Measurements from ENCODE around the gene VWA5B1. TPM values are rescaled to one million over a fixed set of nuclear protein-coding genes. Genes with fewer than 3 reads are reported as not detected.

The VWA5B1 gene
- total and polyA plus RNA-seq, 2 of the 8 experiments (the other 6 are each of a cell fraction or from before 2014, with no cell fraction given) = 0.54 to 2.3 TPM

DNA sequence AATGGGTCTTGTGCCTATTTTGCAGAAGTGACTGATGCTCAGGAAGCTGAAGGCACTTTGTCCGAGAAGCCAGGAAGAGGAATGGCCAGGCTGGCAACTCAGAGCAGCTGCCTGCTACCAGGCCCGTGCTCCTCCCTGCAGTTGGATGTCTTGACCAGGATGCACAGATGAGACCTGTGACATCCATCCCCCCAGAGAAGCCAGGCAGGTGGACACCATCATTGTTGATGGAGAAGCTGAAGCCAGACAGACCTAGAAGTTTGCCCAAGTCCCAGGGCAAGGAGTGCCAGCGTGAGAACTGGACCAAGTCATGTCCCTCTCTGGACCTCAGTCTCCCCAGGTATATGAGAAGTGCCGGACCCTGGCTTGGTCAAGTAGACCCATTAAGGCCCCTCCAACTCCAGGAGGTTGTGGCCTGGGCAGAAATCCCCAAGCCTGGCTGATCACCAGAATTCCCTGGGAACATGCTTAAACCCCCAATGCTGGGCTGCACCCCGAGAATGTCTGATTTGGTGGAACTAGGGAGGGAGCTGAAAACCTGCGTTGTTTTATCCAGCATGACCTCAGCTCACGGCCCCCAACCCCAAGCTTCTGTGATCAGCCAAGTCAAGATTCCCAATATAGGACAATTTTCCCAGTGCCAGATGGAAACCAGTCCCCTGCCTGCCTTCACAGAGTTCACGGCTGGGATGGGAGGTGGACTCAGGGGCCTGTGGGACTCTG, 112.9 kb downstream of the VWA5B1 start:
- no peak overlapping the region for H3K23ac ChIP-seq (ENCODE audit: insufficient read length)
- H2BK5ac ChIP-seq (ENCODE audit: low read depth, low read length) = no peak overlapping the region
- H3K36me3 ChIP-seq (ENCODE audit: control insufficient read depth in 2 of 4, insufficient read depth in 4 of 4, low read length in 3 of 4) = no peaks in the 10 kb centered on the region
- H2BK20ac ChIP-seq (ENCODE audit: low read length) = no peak overlapping the region
- peaks cover 0 to 8% of the 10 kb centered on the region in 2 experiments for H4K20me1 ChIP-seq (replicated peaks in 1 of 2; ENCODE audit: control insufficient read depth in 1 of 2, insufficient read depth in 2 of 2, low read length in 2 of 2)
- H3K9me3 ChIP-seq (ENCODE audit: insufficient read depth in 2 of 2, low read depth in 1 of 2, low read length in 1 of 2) = no peaks in the 10 kb centered on the region
- H3K56ac ChIP-seq (replicated peaks; ENCODE audit: insufficient read length, low read depth, low read length) = no peak overlapping the region
- no peak overlapping the region for H2BK15ac ChIP-seq (ENCODE audit: low read length)
- no peak overlapping the region for H4K5ac ChIP-seq (ENCODE audit: insufficient read length, low read depth, low read length)
- H3K79me1 ChIP-seq (ENCODE audit: low read depth, low read length) = no peaks in the 10 kb centered on the region
- ChIA-PET POLR2A (ENCODE audit: partially characterized antibody) (interaction anchor here (1.0 kb wide), 1 partner anchor 26 kb away, joined by 3 read pairs; no protein-coding TSS in a partner anchor), CTCF (ENCODE audit: partially characterized antibody) (interaction anchor here (0.6 to 1.7 kb wide), 11 partner anchors 12 to 238 kb away, joined by 3 to 6 read pairs (median 3); no protein-coding TSS in a partner anchor)
- no peak overlapping the region for H3K18ac ChIP-seq (ENCODE audit: extremely low read depth, low read length)
- H3K4ac ChIP-seq (replicated peaks; ENCODE audit: insufficient read length, low read depth, low read length) = no peak overlapping the region
- 0 out of 2 replicates have a peak overlapping the region, but pooled peaks have one; percentile 17 for H2BK12ac ChIP-seq (ENCODE audit: low read depth, low read length)
- TF ChIP-seq BACH1 (IDR thresholded peaks at IDR 0.05; ENCODE audit: low read length) (no peak), GABPA (IDR thresholded peaks at IDR 0.05; ENCODE audit: borderline replicate concordance, insufficient read depth, low read length) (no peak), TAF7 (optimal IDR thresholded peaks at IDR 0.05; ENCODE audit: borderline replicate concordance, low read depth, low read length) (no peak), CBX5 (IDR thresholded peaks at IDR 0.05; ENCODE audit: low read depth, low read length) (no peak), CTBP2 (IDR thresholded peaks at IDR 0.05; ENCODE audit: borderline replicate concordance, insufficient read depth, insufficient read length, low read length) (no peak), ATF3 (IDR thresholded peaks at IDR 0.05; ENCODE audit: insufficient read depth, low read depth, low read length) (no peak), SIRT6 (IDR thresholded peaks at IDR 0.05; ENCODE audit: low read length) (no peak), ATF2 (IDR thresholded peaks at IDR 0.05; ENCODE audit: low read length) (no peak), CBX8 (IDR thresholded peaks at IDR 0.05; ENCODE audit: borderline replicate concordance, low read depth, low read length) (no peak)
- H3K27me3 ChIP-seq (replicated peaks in 1 of 4; ENCODE audit: control insufficient read depth in 3 of 4, extremely low read depth in 1 of 4, insufficient read depth in 3 of 4, low read length in 3 of 4) = peaks cover 61 to 98% (median 83%) of the 10 kb centered on the region in 4 experiments
- H2AFZ ChIP-seq (ENCODE audit: low read length) = no peak overlapping the region
- no peak overlapping the region for H4K91ac ChIP-seq (replicated peaks; ENCODE audit: insufficient read length, low read length)
- no peak overlapping the region for H4K8ac ChIP-seq (ENCODE audit: extremely low read depth, insufficient read depth, low read length)
- no peak overlapping the region for H3K27ac ChIP-seq (ENCODE audit: low read depth, low read length)
- no peak overlapping the region for H3K9ac ChIP-seq (replicated peaks in 1 of 4; ENCODE audit: extremely low read depth in 1 of 4, low read depth in 3 of 4, low read length in 3 of 4)
- no peaks in the 10 kb centered on the region for H3K79me2 ChIP-seq (ENCODE audit: control insufficient read depth in 1 of 2, insufficient read depth in 2 of 2, low read length in 2 of 2)
- no peak overlapping the region for H2AK5ac ChIP-seq (ENCODE audit: low read depth, low read length)
- no peak overlapping the region for H2BK120ac ChIP-seq (replicated peaks; ENCODE audit: low read depth, low read length)
- no peaks in the 10 kb centered on the region for H3K23me2 ChIP-seq (ENCODE audit: low read depth, low read length)
- FAIRE-seq (no peak), DNase-seq (ENCODE audit: low read depth in 1 of 2, low spot score in 2 of 2) (no peak)
- H3K4me2 ChIP-seq (ENCODE audit: insufficient read depth in 1 of 2, low read depth in 2 of 2, low read length in 2 of 2) = no peak overlapping the region
- H3K4me3 ChIP-seq (ENCODE audit: extremely low read depth in 1 of 4, insufficient read depth in 2 of 4, low read depth in 3 of 4, low read length in 4 of 4) = no peak overlapping the region
- WGBS, 2 experiments (ENCODE audit: extremely low coverage in 1 of 2, insufficient coverage in 1 of 2, insufficient read length in 1 of 2, insufficient replicate concordance in 2 of 2, low coverage in 1 of 2, low lambda C conversion rate in 2 of 2, missing lambda C conversion rate in 1 of 2) = 87% methylated on average over 8 of the region's 8 CpGs; no CpG with 5 or more reads in 1 of the 2 experiments
- H3K14ac ChIP-seq (ENCODE audit: insufficient read length) = no peak overlapping the region
- H3K4me1 ChIP-seq (replicated peaks in 1 of 4; ENCODE audit: control insufficient read depth in 3 of 4, insufficient read depth in 4 of 4, low read length in 3 of 4) = peaks cover 0 to 4% (median 4%) of the 10 kb centered on the region in 4 experiments; a peak in 4 of 7 replicates

Measured in H1 (cell line).